ENCODE measurements around the gene IGSF8.

GRCh38 chr1:160083968-160084770 is 14.2 kb downstream of the IGSF8 start:
- TF ChIP-seq POLR2A (IDR thresholded peaks at IDR 0.05) = no peak
- TF ChIP-seq CTCF (IDR thresholded peaks at IDR 0.05) = peak; percentile 53 to 85 (median 75)

All from thyroid gland (tissue), 4 donors.